K562 (cell line): ENCODE results near the gene BPHL. TPM values are rescaled to one million over a fixed set of nuclear protein-coding genes. Genes with fewer than 3 reads are reported as not detected.
A peak's percentile ranks its signal among the peaks of the same experiment; 100 is the strongest.

Experiments
- BCLAF1 ChIP-seq, 2 experiments: fragments of 450-650 bp in 1 of 2; IDR thresholded peaks; 2 replicates each; pipeline ENCODE4 v1.6.1; 2011 to 2017; ENCODE audit warnings: low read depth in 2 of 2, antibody characterized with exemption in 1 of 2, borderline replicate concordance in 1 of 2, low read length in 1 of 2, mild to moderate bottlenecking in 1 of 2, mixed read lengths in 1 of 2; ENCODE audit not compliant: control insufficient read depth in 1 of 2
- BHLHE40 ChIP-seq: IDR thresholded peaks from 2 replicates; pipeline ENCODE4 v1.6.1; 2011; ENCODE audit warnings: low read length, improper control_type of control experiment
- EP400 ChIP-seq: fragments of 450-650 bp; IDR thresholded peaks from 2 replicates; pipeline ENCODE4 v1.6.1; 2017; ENCODE audit warnings: antibody characterized with exemption, mild to moderate bottlenecking, moderate library complexity
- HLTF ChIP-seq: fragments of 450-650 bp; IDR thresholded peaks from 2 replicates; pipeline ENCODE4 v1.6.1; 2016
- RBM39 ChIP-seq: fragments of 200-400 bp; formaldehyde crosslinking; optimal IDR thresholded peaks from 2 replicates; pipeline ENCODE3; 2018; ENCODE audit warnings: low read depth, low read length
- TAL1 ChIP-seq: fragments of 450-650 bp; IDR thresholded peaks from 2 replicates; pipeline ENCODE4 v1.6.1; 2016; ENCODE audit warnings: mild to moderate bottlenecking
- ZNF57 ChIP-seq: fragments of 450-650 bp; formaldehyde crosslinking; IDR thresholded peaks from 2 replicates; pipeline ENCODE4 v1.4.0; 2020; ENCODE audit warnings: mild to moderate bottlenecking, moderate library complexity
- ZNF695 ChIP-seq: fragments of 450-650 bp; formaldehyde crosslinking; IDR thresholded peaks from 2 replicates; pipeline ENCODE4 v1.4.0; 2020; ENCODE audit warnings: mild to moderate bottlenecking, moderate library complexity
- polyA plus RNA-seq, 8 experiments: library from polyadenylated mRNA; depleted of rRNA in 4 of 8; stranded (reverse) in 5 of 8; unstranded in 3 of 8; fragments of >200 nt; fragmentation: Nextera tagmentation in 2 of 8; fragmentation: Illumina TruSeq in 1 of 8; extraction: Ambion mirVana in 2 of 8; extraction: Trizol in 1 of 8; gene quantifications; 2 replicates each; pipeline versions ENCODE4 v1.2.1 to v1.2.3, GENCODE V29; 2011 to 2014; ENCODE audit warnings: inconsistent platforms in 1 of 8, missing spikeins in 1 of 8
- total RNA-seq, 7 experiments: library from RNA; depleted of rRNA in 6 of 7; stranded (reverse); fragments of >200 nt in 6 of 7; fragmentation: Illumina TruSeq in 2 of 7; extraction: Trizol in 2 of 7; gene quantifications; 2 replicates each; pipeline versions ENCODE4 v1.2.1 to v1.2.3, GENCODE V29; 2011 to 2021; ENCODE audit warnings: low replicate concordance in 1 of 7
- TF ChIP-seq, protein P1 (sequence below): fragments of 450-650 bp; IDR thresholded peaks from 2 replicates; pipeline ENCODE4 v1.6.1; 2016; ENCODE audit warnings: mild to moderate bottlenecking, moderate library complexity
- TF ChIP-seq, protein P2 (sequence below): sonication (generic); formaldehyde crosslinking; IDR thresholded peaks from 2 replicates; pipeline ENCODE4 v1.8.0; 2022; ENCODE audit warnings: mild to moderate bottlenecking, missing genetic modification reagents, borderline replicate concordance

The BPHL gene
- total and polyA plus RNA-seq, 9 of the 15 experiments (the other 6 are each of a cell fraction or from before 2014, with no cell fraction given): 3.5 to 17.4 (median 8.2) TPM

DNA sequence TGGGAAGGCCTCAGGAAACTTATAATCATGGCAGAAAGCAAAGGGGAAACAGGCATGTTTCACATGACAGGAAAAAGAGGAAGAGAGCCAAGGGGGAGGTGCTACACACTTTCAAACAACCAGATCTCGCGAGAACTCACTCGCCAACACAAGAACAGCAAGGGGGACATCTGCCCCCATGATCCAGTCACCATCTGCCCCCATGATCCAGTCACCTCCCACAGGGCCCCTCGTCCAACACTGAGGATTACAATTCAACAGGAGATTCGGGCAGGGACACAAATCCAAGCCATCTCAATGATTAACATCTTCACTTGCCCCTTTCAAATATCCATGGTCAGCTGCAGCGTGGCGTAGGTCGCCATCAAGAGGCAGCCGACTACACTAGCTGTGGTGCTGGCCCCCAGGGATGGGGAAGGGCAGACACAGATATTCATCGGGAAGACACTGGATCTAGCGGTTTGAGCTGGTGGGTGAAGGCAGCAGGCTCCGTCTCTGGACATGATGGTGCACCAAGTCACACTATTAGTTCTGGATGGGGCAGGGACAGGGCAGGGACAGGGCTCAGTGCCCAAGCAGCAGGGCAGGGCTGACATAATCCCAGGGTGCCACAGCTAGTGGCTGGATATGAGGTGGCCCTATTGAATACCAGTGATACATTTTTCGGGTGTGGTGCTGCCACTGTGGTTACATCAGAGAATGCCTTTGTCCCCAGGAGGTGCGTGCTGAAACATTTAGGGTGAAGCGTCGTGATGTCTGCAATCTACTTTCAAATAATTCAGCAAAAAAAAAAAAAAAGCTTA is 77.4 kb downstream of the BPHL start (continued):
- TF ChIP-seq, protein P1, sequence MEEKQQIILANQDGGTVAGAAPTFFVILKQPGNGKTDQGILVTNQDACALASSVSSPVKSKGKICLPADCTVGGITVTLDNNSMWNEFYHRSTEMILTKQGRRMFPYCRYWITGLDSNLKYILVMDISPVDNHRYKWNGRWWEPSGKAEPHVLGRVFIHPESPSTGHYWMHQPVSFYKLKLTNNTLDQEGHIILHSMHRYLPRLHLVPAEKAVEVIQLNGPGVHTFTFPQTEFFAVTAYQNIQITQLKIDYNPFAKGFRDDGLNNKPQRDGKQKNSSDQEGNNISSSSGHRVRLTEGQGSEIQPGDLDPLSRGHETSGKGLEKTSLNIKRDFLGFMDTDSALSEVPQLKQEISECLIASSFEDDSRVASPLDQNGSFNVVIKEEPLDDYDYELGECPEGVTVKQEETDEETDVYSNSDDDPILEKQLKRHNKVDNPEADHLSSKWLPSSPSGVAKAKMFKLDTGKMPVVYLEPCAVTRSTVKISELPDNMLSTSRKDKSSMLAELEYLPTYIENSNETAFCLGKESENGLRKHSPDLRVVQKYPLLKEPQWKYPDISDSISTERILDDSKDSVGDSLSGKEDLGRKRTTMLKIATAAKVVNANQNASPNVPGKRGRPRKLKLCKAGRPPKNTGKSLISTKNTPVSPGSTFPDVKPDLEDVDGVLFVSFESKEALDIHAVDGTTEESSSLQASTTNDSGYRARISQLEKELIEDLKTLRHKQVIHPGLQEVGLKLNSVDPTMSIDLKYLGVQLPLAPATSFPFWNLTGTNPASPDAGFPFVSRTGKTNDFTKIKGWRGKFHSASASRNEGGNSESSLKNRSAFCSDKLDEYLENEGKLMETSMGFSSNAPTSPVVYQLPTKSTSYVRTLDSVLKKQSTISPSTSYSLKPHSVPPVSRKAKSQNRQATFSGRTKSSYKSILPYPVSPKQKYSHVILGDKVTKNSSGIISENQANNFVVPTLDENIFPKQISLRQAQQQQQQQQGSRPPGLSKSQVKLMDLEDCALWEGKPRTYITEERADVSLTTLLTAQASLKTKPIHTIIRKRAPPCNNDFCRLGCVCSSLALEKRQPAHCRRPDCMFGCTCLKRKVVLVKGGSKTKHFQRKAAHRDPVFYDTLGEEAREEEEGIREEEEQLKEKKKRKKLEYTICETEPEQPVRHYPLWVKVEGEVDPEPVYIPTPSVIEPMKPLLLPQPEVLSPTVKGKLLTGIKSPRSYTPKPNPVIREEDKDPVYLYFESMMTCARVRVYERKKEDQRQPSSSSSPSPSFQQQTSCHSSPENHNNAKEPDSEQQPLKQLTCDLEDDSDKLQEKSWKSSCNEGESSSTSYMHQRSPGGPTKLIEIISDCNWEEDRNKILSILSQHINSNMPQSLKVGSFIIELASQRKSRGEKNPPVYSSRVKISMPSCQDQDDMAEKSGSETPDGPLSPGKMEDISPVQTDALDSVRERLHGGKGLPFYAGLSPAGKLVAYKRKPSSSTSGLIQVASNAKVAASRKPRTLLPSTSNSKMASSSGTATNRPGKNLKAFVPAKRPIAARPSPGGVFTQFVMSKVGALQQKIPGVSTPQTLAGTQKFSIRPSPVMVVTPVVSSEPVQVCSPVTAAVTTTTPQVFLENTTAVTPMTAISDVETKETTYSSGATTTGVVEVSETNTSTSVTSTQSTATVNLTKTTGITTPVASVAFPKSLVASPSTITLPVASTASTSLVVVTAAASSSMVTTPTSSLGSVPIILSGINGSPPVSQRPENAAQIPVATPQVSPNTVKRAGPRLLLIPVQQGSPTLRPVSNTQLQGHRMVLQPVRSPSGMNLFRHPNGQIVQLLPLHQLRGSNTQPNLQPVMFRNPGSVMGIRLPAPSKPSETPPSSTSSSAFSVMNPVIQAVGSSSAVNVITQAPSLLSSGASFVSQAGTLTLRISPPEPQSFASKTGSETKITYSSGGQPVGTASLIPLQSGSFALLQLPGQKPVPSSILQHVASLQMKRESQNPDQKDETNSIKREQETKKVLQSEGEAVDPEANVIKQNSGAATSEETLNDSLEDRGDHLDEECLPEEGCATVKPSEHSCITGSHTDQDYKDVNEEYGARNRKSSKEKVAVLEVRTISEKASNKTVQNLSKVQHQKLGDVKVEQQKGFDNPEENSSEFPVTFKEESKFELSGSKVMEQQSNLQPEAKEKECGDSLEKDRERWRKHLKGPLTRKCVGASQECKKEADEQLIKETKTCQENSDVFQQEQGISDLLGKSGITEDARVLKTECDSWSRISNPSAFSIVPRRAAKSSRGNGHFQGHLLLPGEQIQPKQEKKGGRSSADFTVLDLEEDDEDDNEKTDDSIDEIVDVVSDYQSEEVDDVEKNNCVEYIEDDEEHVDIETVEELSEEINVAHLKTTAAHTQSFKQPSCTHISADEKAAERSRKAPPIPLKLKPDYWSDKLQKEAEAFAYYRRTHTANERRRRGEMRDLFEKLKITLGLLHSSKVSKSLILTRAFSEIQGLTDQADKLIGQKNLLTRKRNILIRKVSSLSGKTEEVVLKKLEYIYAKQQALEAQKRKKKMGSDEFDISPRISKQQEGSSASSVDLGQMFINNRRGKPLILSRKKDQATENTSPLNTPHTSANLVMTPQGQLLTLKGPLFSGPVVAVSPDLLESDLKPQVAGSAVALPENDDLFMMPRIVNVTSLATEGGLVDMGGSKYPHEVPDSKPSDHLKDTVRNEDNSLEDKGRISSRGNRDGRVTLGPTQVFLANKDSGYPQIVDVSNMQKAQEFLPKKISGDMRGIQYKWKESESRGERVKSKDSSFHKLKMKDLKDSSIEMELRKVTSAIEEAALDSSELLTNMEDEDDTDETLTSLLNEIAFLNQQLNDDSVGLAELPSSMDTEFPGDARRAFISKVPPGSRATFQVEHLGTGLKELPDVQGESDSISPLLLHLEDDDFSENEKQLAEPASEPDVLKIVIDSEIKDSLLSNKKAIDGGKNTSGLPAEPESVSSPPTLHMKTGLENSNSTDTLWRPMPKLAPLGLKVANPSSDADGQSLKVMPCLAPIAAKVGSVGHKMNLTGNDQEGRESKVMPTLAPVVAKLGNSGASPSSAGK: peak; percentile 72
- peak; percentile 85 for TF ChIP-seq EP400
- peak; percentile 68; the same call in 1 of the 2 replicates for TF ChIP-seq HLTF
- TF ChIP-seq BCLAF1 (IDR thresholded peaks at IDR 0.05; ENCODE audit: borderline replicate concordance in 1 of 2, control insufficient read depth in 1 of 2, low read depth in 2 of 2, low read length in 1 of 2): no peak
- TF ChIP-seq TAL1: no peak; the same call in 1 of the 2 replicates
- no peak for TF ChIP-seq RBM39
- TF ChIP-seq ZNF695 (CRISPR knock-in tag): no peak
- TF ChIP-seq ZNF57 (CRISPR knock-in tag): no peak
- no peak for TF ChIP-seq BHLHE40
- TF ChIP-seq, protein P2, sequence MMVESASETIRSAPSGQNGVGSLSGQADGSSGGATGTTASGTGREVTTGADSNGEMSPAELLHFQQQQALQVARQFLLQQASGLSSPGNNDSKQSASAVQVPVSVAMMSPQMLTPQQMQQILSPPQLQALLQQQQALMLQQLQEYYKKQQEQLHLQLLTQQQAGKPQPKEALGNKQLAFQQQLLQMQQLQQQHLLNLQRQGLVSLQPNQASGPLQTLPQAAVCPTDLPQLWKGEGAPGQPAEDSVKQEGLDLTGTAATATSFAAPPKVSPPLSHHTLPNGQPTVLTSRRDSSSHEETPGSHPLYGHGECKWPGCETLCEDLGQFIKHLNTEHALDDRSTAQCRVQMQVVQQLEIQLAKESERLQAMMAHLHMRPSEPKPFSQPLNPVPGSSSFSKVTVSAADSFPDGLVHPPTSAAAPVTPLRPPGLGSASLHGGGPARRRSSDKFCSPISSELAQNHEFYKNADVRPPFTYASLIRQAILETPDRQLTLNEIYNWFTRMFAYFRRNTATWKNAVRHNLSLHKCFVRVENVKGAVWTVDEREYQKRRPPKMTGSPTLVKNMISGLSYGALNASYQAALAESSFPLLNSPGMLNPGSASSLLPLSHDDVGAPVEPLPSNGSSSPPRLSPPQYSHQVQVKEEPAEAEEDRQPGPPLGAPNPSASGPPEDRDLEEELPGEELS (CRISPR knock-in tag): no peak
